ENCODE results near the gene GATA2.

- no peak for TF ChIP-seq YY1 (IDR thresholded peaks at IDR 0.05; ENCODE audit: insufficient read depth, insufficient read length)
- no peak for TF ChIP-seq ZNF274 (IDR thresholded peaks at IDR 0.05; ENCODE audit: low read depth, low read length)
Measured at GRCh38 chr3:128463771-128464170, 29.2 kb downstream of the GATA2 start.
